GM12874 (cell line): Measurements from ENCODE around the gene SERP1.
A peak's percentile ranks its signal among the peaks of the same experiment; 100 is the strongest.

Source experiments
- TF ChIP-seq, protein P1 (sequence below): IDR thresholded peaks from 2 replicates; pipeline ENCODE4 v1.5.1; 2011; ENCODE audit warnings: low read depth, mild to moderate bottlenecking, control low read depth, low read length, moderate library complexity; ENCODE audit not compliant: insufficient read depth

Gene SERP1

DNA sequence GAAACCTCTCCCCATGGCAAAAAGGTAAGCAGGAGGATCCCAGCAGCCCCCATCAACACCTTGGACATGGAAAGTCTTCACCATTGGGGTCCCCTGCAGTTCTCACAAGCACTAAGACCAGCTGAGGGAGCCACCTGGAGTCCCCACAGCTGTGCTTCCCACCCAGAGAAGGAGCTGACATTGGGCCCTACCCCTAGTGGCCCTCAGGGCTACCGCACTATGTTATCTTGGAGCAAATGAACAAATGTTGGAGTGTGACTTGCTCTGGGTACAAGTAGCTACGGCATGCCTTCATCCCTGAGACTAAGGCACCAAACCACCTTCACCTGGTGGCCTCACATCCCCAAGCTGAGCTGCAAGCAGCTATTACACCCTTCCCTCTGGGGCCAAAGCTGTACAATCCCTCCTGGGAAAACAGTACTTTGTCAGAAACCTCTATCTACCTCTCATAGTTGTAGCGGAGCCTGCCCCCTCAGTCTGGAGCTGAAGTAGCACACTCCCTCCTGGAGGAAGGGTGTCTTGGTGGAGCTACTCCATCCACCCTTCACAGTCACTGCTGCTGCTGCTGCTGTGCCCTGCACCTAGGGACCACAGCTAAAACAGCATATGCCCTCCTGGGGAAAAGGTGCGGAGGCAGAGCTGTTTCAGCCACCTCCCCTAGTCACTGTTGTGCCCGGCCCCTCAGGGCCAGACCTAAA, 42.7 kb downstream of the SERP1 start:
- TF ChIP-seq, protein P1, sequence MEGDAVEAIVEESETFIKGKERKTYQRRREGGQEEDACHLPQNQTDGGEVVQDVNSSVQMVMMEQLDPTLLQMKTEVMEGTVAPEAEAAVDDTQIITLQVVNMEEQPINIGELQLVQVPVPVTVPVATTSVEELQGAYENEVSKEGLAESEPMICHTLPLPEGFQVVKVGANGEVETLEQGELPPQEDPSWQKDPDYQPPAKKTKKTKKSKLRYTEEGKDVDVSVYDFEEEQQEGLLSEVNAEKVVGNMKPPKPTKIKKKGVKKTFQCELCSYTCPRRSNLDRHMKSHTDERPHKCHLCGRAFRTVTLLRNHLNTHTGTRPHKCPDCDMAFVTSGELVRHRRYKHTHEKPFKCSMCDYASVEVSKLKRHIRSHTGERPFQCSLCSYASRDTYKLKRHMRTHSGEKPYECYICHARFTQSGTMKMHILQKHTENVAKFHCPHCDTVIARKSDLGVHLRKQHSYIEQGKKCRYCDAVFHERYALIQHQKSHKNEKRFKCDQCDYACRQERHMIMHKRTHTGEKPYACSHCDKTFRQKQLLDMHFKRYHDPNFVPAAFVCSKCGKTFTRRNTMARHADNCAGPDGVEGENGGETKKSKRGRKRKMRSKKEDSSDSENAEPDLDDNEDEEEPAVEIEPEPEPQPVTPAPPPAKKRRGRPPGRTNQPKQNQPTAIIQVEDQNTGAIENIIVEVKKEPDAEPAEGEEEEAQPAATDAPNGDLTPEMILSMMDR, result 0 out of 2 replicates have a peak, but pooled peaks have one; percentile 5

DNA sequence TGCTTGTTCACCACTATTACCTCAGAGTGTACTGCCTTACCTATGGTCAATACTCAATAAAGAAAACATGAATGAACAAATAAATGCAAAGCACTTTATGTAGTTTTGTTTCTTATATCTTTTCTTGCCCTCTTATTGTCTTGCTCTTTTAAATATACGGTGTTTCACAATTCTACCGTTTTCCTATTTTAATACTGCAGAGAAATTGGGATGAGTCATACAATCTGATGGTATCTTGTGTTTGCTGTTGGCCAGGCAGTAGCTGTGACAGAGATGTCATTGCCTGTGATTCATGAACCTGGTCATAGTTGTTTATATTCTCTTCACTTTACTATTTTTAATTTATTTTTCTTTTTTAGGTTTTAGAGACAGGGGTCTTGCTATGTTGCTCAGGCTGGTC, 48.3 kb downstream of the SERP1 start:
- TF ChIP-seq, protein P1, result no peak

GRCh38 chr3:150495563-150496168, 50.6 kb downstream of the SERP1 start:
- TF ChIP-seq, protein P1, result peak; percentile 38; the same call in 1 of the 2 replicates

- TF ChIP-seq, protein P1, result no peak
These were observed 51.1 kb downstream of the SERP1 start for GRCh38 chr3:150495149-150495548.

DNA sequence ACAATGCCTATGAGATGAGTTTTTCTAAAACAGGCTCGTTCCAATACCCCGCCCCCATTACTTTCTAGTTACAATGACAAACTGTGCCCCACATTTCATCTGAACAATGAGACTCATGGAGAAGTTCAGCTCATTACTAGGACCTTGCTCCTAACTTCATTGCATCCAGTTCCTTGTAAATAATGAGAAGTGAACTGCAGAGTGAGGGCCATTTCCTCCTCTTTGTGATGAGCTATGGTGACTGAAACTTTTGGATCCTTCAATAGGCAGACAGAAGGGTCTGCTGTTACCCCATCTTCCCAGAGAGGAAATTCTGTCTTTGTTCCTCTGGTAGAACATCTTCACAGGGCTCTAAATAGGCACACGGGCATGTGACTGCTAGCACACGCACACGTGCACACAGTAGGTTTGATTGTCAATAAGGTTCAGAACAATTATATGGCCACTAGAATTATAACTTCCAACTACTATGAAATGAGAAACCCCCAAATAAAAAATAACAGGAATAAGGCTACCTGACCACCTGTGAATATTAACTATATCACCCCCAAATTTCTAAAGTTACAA, 51.8 kb downstream of the SERP1 start:
- TF ChIP-seq, protein P1, result no peak
